Stimulated activated CD4-positive, alpha-beta T cell treated with anti-CD3 and anti-CD28 coated beads, Interleukin-15, amount 100 ng/mL, for 24 hours (primary cell): ENCODE data around the gene BTNL2.
"Not testable (repeated sequence)": the region's sequence is repeated elsewhere in the genome, so short reads cannot be mapped to it uniquely, and the experiment has no call there.

Source experiments
- DNase-seq: peaks from one replicate; pipeline ENCODE4 v3.0.0-alpha.2; 2020

Gene BTNL2

GRCh38 chr6:32367644-32368043 is 39.3 kb downstream of the BTNL2 start:
- DNase-seq = no peak

- not testable (repeated sequence) for DNase-seq
These were observed 47.8 kb downstream of the BTNL2 start for GRCh38 chr6:32359225-32359624.

GRCh38 chr6:32358548-32358947 is 48.4 kb downstream of the BTNL2 start:
- not testable (repeated sequence) for DNase-seq

- DNase-seq = no peak
These were observed 52.0 kb downstream of the BTNL2 start for GRCh38 chr6:32355018-32355417.

GRCh38 chr6:32353348-32353747 is 53.6 kb downstream of the BTNL2 start:
- no peak for DNase-seq
